IPS-18a (cell line): ENCODE results near the gene NAV3.

Experiments
- H3K27ac ChIP-seq: one replicate; pipeline ENCODE4 v1.5.1; 2013; ENCODE audit warnings: low read length
- H3K27me3 ChIP-seq: one replicate; pipeline ENCODE4 v1.6.1; 2013; ENCODE audit warnings: mild to moderate bottlenecking, low read length; ENCODE audit not compliant: control insufficient read depth, insufficient read depth
- H3K36me3 ChIP-seq: one replicate; pipeline ENCODE4 v1.6.1; 2013; ENCODE audit warnings: low read depth, low read length; ENCODE audit not compliant: control insufficient read depth
- H3K4me1 ChIP-seq: one replicate; pipeline ENCODE4 v1.6.1; 2013; ENCODE audit warnings: low read depth, low read length; ENCODE audit not compliant: control insufficient read depth
- H3K4me3 ChIP-seq: one replicate; pipeline ENCODE4 v1.5.1; 2013; ENCODE audit warnings: low read length
- H3K9ac ChIP-seq: one replicate; pipeline ENCODE4 v1.6.1; 2013; ENCODE audit warnings: mild to moderate bottlenecking, low read length, moderate library complexity
- H3K9me3 ChIP-seq: one replicate; pipeline ENCODE4 v1.6.1; 2013; ENCODE audit warnings: low read depth, low read length; ENCODE audit not compliant: control insufficient read depth

The NAV3 gene

DNA sequence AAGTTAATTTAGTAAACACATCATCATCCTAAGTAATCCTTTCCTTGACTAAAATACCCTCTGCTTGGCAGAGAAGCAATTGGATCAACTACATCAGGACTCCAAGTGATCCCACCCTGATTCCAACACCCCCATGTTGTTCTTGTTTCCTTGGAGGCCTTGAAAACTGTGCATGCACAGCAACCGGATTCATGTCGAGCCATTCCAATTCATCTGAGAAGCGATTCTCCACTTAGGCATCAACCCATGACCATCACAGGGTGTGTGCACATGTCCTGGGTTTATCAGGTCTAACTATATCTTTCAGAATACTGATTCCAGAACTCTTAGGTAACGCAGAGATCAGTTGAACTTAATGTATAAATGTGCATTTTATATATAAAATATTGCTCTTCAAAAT, 163.0 kb downstream of the NAV3 start:
- Histone ChIP-seq H3K36me3 (no peaks in the 10 kb centered on the region), H3K9ac (no peak overlapping the region), H3K4me3 (no peak overlapping the region), H3K4me1 (no peaks in the 10 kb centered on the region), H3K27ac (no peak overlapping the region), H3K27me3 (no peaks in the 10 kb centered on the region), H3K9me3 (no peaks in the 10 kb centered on the region)

DNA sequence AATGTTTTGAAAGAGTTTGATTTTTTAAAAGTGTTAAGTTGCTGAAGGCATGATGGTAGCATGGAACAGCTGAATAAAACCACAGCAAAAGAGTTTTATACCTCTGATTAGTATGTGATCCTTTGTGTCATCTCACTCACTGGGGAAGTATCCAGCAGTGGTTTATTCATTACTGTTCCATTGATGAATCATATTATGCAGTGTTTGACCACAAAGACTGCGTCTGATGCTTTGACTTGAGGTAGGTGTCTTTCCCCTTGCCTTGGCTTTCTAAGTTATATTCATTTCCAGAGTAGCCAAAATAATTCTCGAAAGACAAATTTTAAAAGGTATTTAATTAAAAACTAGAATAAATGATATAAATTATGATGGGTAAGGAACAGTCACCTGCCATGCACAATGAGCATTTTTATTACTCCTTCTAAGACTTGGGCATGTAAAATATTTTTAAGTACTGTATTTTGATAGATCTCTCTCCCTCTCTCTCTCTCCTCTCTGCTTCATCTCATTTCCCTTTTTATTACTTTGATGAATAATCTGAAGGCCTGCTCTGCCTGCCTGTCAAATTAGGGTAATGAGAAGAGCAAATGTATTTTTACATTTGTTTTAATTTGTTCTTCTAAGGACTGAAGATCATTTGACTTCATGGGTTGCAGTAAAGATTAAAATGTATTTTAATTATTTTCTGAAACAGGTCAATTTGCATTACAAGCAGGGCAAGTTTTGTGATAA, 164.9 kb downstream of the NAV3 start:
- no peaks in the 10 kb centered on the region for H3K27me3 ChIP-seq
- H3K36me3 ChIP-seq, result no peaks in the 10 kb centered on the region
- no peaks in the 10 kb centered on the region for H3K9me3 ChIP-seq
- H3K27ac ChIP-seq, result no peak overlapping the region
- no peaks in the 10 kb centered on the region for H3K4me1 ChIP-seq
- no peak overlapping the region for H3K4me3 ChIP-seq
- no peak overlapping the region for H3K9ac ChIP-seq

DNA sequence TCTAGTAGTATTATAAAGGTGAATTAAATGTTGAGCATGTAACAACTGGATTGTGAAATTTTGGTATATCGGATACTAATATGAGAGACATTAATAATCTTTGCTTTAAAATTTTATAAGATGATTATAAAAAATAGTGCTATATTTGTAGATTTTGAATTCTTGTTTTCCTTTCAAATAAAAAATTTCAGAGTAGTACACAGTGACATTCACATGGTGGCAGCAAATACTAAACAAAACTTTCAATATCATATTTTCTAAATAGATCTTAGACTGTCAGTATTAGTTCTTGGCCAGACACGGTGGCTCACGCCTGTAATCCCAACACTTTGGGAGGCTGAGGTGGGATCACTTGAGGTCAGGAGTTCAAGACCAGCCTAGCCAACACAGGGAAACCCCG, 166.0 kb downstream of the NAV3 start:
- no peak overlapping the region for H3K4me3 ChIP-seq
- H3K9ac ChIP-seq, result no peak overlapping the region
- no peaks in the 10 kb centered on the region for H3K36me3 ChIP-seq
- H3K27ac ChIP-seq, result no peak overlapping the region
- no peaks in the 10 kb centered on the region for H3K27me3 ChIP-seq
- H3K9me3 ChIP-seq, result no peaks in the 10 kb centered on the region
- no peaks in the 10 kb centered on the region for H3K4me1 ChIP-seq

DNA sequence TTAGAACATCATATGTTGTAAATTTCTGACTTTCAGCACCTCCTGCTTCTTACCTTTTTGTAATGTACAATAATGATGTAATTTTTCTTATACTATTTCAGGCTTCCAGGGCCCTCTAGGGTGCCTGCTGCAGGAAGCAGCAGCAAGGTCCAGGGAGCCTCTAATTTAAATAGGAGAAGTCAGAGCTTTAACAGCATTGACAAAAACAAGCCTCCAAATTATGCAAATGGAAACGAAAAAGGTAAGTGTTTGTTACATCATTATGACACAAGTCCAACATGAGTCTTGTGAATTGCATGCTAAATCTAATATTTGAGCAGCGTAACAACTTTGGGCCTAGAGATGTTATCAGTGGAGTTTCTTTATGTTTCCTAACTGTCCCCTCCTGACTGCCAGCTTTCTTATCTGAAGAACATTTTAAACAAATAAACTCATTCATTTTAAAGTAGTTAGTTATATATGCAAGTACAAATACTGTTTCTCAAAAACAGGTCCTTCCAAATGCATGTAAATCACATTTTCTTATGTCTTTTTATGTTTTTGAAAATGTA, 167.6 kb downstream of the NAV3 start:
- H3K27me3 ChIP-seq, result no peaks in the 10 kb centered on the region
- H3K4me3 ChIP-seq, result no peak overlapping the region
- H3K9ac ChIP-seq, result no peak overlapping the region
- H3K27ac ChIP-seq, result no peak overlapping the region
- H3K9me3 ChIP-seq, result no peaks in the 10 kb centered on the region
- no peaks in the 10 kb centered on the region for H3K4me1 ChIP-seq
- H3K36me3 ChIP-seq, result no peaks in the 10 kb centered on the region

DNA sequence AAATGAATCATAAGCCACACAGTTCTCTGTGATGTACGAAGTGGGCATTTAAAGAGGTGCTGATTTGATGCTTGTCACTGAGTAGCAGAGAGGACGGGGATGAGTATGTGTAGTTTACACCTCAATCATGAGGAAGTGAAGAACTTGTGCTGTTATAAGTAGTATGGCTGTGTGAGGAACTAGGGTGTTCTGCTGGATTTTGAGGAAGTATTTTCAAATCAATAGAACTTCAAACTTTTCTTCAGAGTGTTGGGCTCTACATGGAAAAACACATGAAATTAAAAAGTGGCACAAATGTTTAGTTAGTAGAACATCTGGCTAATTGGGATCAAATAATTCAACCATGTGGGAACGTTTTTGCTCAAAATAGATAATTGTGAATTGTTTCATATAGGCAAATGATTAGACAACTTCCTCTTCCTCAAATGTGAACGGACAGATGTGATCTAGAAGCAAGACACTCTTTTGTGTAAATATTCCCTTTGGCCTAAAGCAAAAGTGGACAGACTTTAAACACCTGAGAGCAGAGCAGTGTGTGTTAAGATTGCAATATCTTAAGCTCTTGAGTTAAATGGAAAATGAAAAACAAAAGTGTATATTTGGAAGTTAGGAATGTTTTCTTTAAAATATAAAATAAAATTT, 168.5 kb downstream of the NAV3 start:
- Histone ChIP-seq H3K9ac (no peak overlapping the region), H3K27me3 (no peaks in the 10 kb centered on the region), H3K4me1 (no peaks in the 10 kb centered on the region), H3K27ac (no peak overlapping the region), H3K36me3 (no peaks in the 10 kb centered on the region), H3K9me3 (no peaks in the 10 kb centered on the region), H3K4me3 (no peak overlapping the region)

DNA sequence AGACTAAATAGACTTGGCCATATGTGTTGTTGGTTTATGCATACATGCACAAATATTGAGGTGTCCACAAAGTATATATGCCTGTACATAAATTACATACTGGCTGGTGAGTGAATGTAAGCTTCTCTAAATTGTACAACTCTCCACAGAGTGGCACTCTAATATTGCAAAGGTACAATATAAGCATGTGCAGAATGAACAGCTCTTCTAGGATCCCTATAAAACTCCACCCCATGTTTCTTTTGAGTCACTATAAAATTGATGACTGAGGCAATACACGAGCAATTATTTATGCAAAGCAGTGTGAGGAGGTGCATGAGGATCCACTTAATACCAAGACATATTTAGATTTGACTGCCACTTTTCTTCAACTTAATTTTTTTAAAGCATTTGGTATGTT, 172.2 kb downstream of the NAV3 start:
- Histone ChIP-seq H3K9ac (no peak overlapping the region), H3K27ac (no peak overlapping the region), H3K4me1 (no peaks in the 10 kb centered on the region), H3K4me3 (no peak overlapping the region), H3K36me3 (no peaks in the 10 kb centered on the region), H3K9me3 (no peaks in the 10 kb centered on the region), H3K27me3 (no peaks in the 10 kb centered on the region)

DNA sequence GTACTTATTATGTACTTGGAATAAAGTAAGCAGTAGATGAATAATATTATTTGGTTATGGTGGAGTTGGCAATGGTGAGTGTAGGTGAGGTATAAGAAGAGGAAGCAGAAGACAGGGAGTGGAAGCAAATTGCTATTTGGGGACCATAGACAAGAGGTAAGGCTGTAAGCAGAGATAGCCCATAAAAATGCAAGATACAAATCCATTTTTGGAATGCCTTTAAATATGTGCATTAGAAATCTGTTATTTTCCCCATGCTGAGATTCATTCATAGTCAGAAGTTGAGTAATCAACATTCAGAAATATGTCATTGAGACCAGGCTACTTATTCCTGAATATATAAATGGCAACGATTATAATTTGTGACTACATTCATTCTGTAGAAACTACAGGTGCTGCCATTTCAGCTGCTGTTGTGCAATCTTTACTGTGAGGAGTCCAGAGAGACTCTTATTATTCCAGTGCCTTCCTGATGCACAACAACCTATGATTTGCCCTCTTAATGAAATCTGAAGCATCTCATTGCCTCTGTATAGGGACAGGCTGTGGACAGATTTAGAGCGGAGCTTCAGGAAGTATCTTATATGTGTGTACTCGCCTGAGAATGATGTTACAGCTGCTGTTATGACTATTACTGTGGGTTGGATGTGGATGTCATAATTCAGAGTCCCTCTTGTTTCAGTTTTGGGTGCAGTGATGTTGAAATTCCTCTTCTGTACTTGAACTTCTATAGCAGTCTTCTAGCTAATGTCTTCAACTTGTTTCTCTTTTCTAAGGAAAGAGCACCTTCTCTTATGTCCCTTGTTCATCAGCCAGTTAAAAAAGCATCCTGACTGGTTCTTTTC, 173.8 kb downstream of the NAV3 start:
- no peaks in the 10 kb centered on the region for H3K27me3 ChIP-seq
- H3K27ac ChIP-seq, result no peak overlapping the region
- H3K9ac ChIP-seq, result no peak overlapping the region
- H3K36me3 ChIP-seq, result no peaks in the 10 kb centered on the region
- no peak overlapping the region for H3K4me3 ChIP-seq
- no peaks in the 10 kb centered on the region for H3K4me1 ChIP-seq
- no peaks in the 10 kb centered on the region for H3K9me3 ChIP-seq

DNA sequence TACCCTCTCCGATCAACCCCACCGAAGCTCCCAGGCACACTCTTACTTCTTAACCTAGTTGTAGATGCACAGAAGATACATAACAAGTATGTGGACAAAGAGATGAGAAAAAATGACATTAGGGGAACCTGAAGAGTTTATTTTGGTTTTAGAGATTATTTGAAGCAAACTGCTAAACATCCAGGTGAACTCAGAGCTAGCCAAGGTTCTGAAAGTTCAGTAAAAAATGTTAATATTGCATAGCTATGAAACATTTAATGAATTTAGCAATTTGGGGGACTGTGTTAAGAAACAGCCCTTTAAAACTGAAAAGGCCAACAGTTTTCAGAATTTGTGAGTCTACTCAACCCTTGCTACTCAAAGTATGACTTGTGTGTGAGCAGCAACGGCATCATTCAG, 174.4 kb downstream of the NAV3 start:
- Histone ChIP-seq H3K36me3 (no peaks in the 10 kb centered on the region), H3K9ac (no peak overlapping the region), H3K27ac (no peak overlapping the region), H3K4me1 (no peaks in the 10 kb centered on the region), H3K27me3 (no peaks in the 10 kb centered on the region), H3K9me3 (no peaks in the 10 kb centered on the region), H3K4me3 (no peak overlapping the region)

DNA sequence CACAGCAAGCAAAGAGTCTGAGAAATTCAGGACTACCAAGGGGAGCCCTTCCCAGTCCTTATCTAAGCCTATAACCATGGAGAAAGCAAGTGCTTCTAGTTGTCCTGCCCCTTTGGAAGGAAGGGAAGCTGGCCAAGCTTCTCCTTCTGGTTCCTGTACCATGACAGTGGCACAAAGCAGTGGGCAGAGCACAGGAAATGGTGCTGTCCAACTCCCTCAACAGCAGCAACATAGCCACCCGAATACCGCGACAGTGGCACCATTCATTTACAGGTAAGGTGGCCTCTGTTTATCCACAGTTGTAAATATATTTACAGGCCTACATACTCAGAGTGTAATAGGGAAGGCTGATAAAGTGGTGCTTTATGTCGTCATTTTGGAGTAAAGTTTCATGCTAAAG, 176.5 kb downstream of the NAV3 start:
- H3K36me3 ChIP-seq, result no peaks in the 10 kb centered on the region
- H3K4me3 ChIP-seq, result no peak overlapping the region
- no peak overlapping the region for H3K9ac ChIP-seq
- no peaks in the 10 kb centered on the region for H3K9me3 ChIP-seq
- H3K4me1 ChIP-seq, result no peaks in the 10 kb centered on the region
- no peak overlapping the region for H3K27ac ChIP-seq
- H3K27me3 ChIP-seq, result no peaks in the 10 kb centered on the region

DNA sequence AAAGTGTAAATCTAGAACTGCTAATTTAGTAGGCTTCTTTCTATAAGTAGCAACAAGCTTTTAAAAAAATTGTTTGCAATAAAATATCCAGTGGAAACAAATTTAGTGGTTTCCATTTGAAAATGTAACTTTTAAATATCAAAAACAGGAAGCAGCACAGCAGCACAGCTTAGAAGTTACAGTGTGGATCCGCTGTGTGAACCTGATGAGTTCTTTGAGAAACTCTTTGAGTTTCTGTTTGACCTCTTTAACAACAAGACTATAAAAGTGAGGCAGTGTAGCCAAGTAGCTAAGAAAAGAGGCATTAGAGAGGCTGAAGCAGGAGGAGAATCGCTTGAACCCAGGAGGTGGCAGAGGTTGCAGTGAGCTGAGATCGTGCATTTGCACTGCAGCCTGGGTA, 178.3 kb downstream of the NAV3 start:
- no peak overlapping the region for H3K9ac ChIP-seq
- H3K27me3 ChIP-seq, result no peaks in the 10 kb centered on the region
- H3K36me3 ChIP-seq, result no peaks in the 10 kb centered on the region
- no peaks in the 10 kb centered on the region for H3K9me3 ChIP-seq
- no peak overlapping the region for H3K27ac ChIP-seq
- no peaks in the 10 kb centered on the region for H3K4me1 ChIP-seq
- H3K4me3 ChIP-seq, result no peak overlapping the region

DNA sequence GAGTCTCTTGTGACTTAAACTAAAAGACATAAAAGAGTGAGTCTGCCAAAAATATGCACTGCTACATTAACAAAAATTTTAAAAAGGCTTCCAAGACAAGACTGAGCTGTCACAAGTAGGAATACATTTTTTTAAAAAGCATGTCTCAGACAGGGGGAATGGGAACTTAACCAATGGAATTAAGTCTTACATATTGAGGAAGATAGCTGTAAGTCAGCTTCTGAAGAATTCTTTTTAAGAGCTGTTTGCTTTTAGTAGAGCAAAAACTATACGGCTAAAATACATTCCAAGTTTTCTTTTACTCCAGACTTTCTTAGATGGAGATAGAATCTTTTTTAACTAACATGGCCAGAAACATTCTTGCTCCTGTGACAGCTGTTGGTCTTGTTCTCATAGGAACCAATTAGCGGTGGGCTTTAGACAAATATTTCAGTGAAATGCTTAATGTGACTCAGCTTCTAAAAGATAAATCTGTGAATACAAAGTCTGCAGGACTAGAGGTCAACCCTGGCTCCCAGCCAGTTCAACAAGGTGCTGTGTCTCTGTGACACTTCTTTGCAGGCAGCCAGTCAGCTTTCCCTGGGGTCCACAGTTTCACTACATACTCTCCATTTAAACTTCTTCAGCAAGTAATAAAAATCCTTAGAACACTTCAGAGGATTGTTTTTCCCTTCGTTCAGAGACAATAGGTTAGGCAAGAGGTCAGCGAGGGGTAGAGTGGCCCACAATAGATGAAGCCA, 187.6 kb downstream of the NAV3 start:
- H3K27me3 ChIP-seq, result no peaks in the 10 kb centered on the region
- H3K4me1 ChIP-seq, result no peaks in the 10 kb centered on the region
- H3K27ac ChIP-seq, result no peak overlapping the region
- no peak overlapping the region for H3K4me3 ChIP-seq
- H3K9ac ChIP-seq, result no peak overlapping the region
- H3K36me3 ChIP-seq, result no peaks in the 10 kb centered on the region
- H3K9me3 ChIP-seq, result no peaks in the 10 kb centered on the region
